Smooth muscle cell (in vitro differentiated cells): ENCODE data around the gene SRR. TPM values are rescaled to one million over a fixed set of nuclear protein-coding genes. Genes with fewer than 3 reads are reported as not detected.

Experiments
- DNase-seq: peaks from one replicate; lab custom pipeline; 2025; ENCODE audit not compliant: unreplicated experiment; lab: John Stamatoyannopoulos, UW
- H2AFZ ChIP-seq: fragments of 200-600 bp; sonication (generic); 2 replicates; pipeline ENCODE4 v1.6.0; 2016; ENCODE audit warnings: antibody characterized with exemption, low read depth, mild to moderate bottlenecking
- H3F3A ChIP-seq: fragments of 200-600 bp; sonication (generic); 2 replicates; pipeline ENCODE4 v1.6.0; 2017; ENCODE audit warnings: antibody characterized with exemption, low read depth
- H3K27ac ChIP-seq: fragments of 200-600 bp; sonication (generic); 2 replicates; pipeline ENCODE4 v1.5.1; 2016; ENCODE audit warnings: low read depth, mild to moderate bottlenecking
- H3K27me3 ChIP-seq: fragments of 200-600 bp; sonication (generic); 2 replicates; pipeline ENCODE4 v1.6.1; 2016; ENCODE audit warnings: low read depth, mild to moderate bottlenecking
- H3K36me3 ChIP-seq: fragments of 200-600 bp; sonication (generic); 2 replicates; pipeline ENCODE4 v1.5.1; 2016; ENCODE audit warnings: low read depth
- H3K4me1 ChIP-seq: fragments of 200-600 bp; sonication (generic); 2 replicates; pipeline ENCODE4 v1.5.1; 2016; ENCODE audit warnings: low read depth
- H3K4me2 ChIP-seq: fragments of 200-600 bp; sonication (generic); 2 replicates; pipeline ENCODE4 v1.6.0; 2016; ENCODE audit warnings: mild to moderate bottlenecking
- H3K4me3 ChIP-seq: fragments of 200-600 bp; sonication (generic); 2 replicates; pipeline ENCODE4 v1.5.1; 2016; ENCODE audit warnings: mild to moderate bottlenecking
- H3K79me2 ChIP-seq: fragments of 200-600 bp; sonication (generic); 2 replicates; pipeline ENCODE4 v1.6.0; 2016; ENCODE audit warnings: low read depth, mild to moderate bottlenecking
- H3K9ac ChIP-seq: fragments of 200-600 bp; sonication (generic); 2 replicates; pipeline ENCODE4 v1.6.0; 2016; ENCODE audit warnings: low read depth
- H3K9me3 ChIP-seq: fragments of 200-600 bp; sonication (generic); replicated peaks from 2 replicates; pipeline ENCODE4 v1.5.1; 2016; ENCODE audit warnings: low read depth
- H4K20me1 ChIP-seq: fragments of 200-600 bp; sonication (generic); 2 replicates; pipeline ENCODE4 v1.6.0; 2016; ENCODE audit warnings: low read depth
- CTCF ChIP-seq: fragments of 200-600 bp; sonication (generic); IDR thresholded peaks from 2 replicates; pipeline ENCODE4 v1.5.1; 2017; ENCODE audit warnings: borderline replicate concordance, mild to moderate bottlenecking, antibody characterized with exemption; ENCODE audit not compliant: insufficient read depth, poor library complexity, severe bottlenecking
- WGBS: methylation state at CpG from one replicate; pipeline ENCODE4 v1.1.7; 2016; ENCODE audit warnings: low lambda C conversion rate; 5-methylcytosine and 5-hydroxymethylcytosine counted together
- polyA plus RNA-seq: library from polyadenylated mRNA; unstranded; fragments of >200 nt; fragmentation: Nextera tagmentation; extraction: Ambion mirVana; gene quantifications from 2 replicates; pipeline ENCODE4 v1.2.1, GENCODE V29; 2016
- total RNA-seq: library from RNA; depleted of rRNA; stranded (reverse); fragments of >200 nt; gene quantifications from 2 replicates; pipeline ENCODE4 v1.2.3, GENCODE V29; 2014

The SRR gene
- total and polyA plus RNA-seq, 2 experiments from 2014 or later: 11.3 to 35.2 TPM

- Histone ChIP-seq H3K36me3 (no peaks in the 10 kb centered on the region), H3K9me3 (no peaks in the 10 kb centered on the region), H2AFZ (no peak overlapping the region), H3K9ac (no peak overlapping the region), H3K4me1 (no peaks in the 10 kb centered on the region), H3K4me3 (no peak overlapping the region), H3F3A (no peaks in the 10 kb centered on the region), H3K79me2 (no peaks in the 10 kb centered on the region), H3K27ac (no peak overlapping the region), H4K20me1 (no peaks in the 10 kb centered on the region), H3K4me2 (no peak overlapping the region), H3K27me3 (no peaks in the 10 kb centered on the region)
- WGBS: 75% methylated on average over 18 of the region's 20 CpGs
- TF ChIP-seq CTCF: no peak
- DNase-seq: no peak
Observed at GRCh38 chr17:2369551-2370210, 65.9 kb downstream of the SRR start.

GRCh38 chr17:2370211-2370589 lies 66.5 kb downstream of the SRR start:
- Histone ChIP-seq H4K20me1 (no peaks in the 10 kb centered on the region), H3K27me3 (no peaks in the 10 kb centered on the region), H3K27ac (no peak overlapping the region), H3K4me2 (no peak overlapping the region), H3K4me1 (no peaks in the 10 kb centered on the region), H3K4me3 (no peak overlapping the region), H3K9me3 (no peaks in the 10 kb centered on the region), H3K79me2 (no peaks in the 10 kb centered on the region), H3K36me3 (no peaks in the 10 kb centered on the region), H3K9ac (no peak overlapping the region), H2AFZ (no peak overlapping the region), H3F3A (no peaks in the 10 kb centered on the region)
- 87% methylated on average over 11 of the region's 11 CpGs for WGBS
- no peak for TF ChIP-seq CTCF
- DNase-seq: no peak

- no peak overlapping the region for H3K4me2 ChIP-seq
- no peaks in the 10 kb centered on the region for H3K36me3 ChIP-seq
- no peaks in the 10 kb centered on the region for H3K9me3 ChIP-seq
- H3K4me1 ChIP-seq: no peaks in the 10 kb centered on the region
- no peak overlapping the region for H3K4me3 ChIP-seq
- no peak overlapping the region for H3K9ac ChIP-seq
- DNase-seq: no peak
- H2AFZ ChIP-seq: no peak overlapping the region
- 97% methylated on average over 27 of the region's 30 CpGs for WGBS
- no peaks in the 10 kb centered on the region for H3K27me3 ChIP-seq
- H4K20me1 ChIP-seq: no peaks in the 10 kb centered on the region
- no peak overlapping the region for H3K27ac ChIP-seq
- H3K79me2 ChIP-seq: no peaks in the 10 kb centered on the region
- TF ChIP-seq CTCF: no peak
- H3F3A ChIP-seq: no peaks in the 10 kb centered on the region
Observed at GRCh38 chr17:2371183-2372130, 67.7 kb downstream of the SRR start.
